GM23338 (cell line): ENCODE data around the gene C2orf92. TPM values are rescaled to one million over a fixed set of nuclear protein-coding genes. Genes with fewer than 3 reads are reported as not detected.

Experiments used
- ATAC-seq: fragments of 200-7000 bp; cut with Tn5 transposase; 3 replicates; pipeline ENCODE4 v1.9.1; 2020
- DNase-seq: peaks from one replicate; pipeline ENCODE4 v3.0.0-alpha.2; 2015; ENCODE audit warnings: low spot score
- H2AFZ ChIP-seq: fragments of 200-600 bp; sonication (generic); 2 replicates; pipeline ENCODE4 v1.8.0; 2016; ENCODE audit warnings: antibody characterized with exemption, mild to moderate bottlenecking, moderate library complexity
- H3F3A ChIP-seq: fragments of 200-600 bp; sonication (generic); replicated peaks from 2 replicates; pipeline ENCODE4 v1.8.0; 2017; ENCODE audit warnings: antibody characterized with exemption, mixed run types, low read depth
- H3K27ac ChIP-seq: fragments of 200-600 bp; sonication (generic); 2 replicates; pipeline ENCODE4 v1.6.1; 2016; ENCODE audit warnings: low read depth
- H3K27me3 ChIP-seq: fragments of 200-600 bp; sonication (generic); 2 replicates; pipeline ENCODE4 v1.8.0; 2016; ENCODE audit warnings: mild to moderate bottlenecking, mixed run types, moderate library complexity; ENCODE audit not compliant: insufficient read depth
- H3K36me3 ChIP-seq: fragments of 200-600 bp; sonication (generic); 2 replicates; pipeline ENCODE4 v1.8.0; 2016; ENCODE audit warnings: mild to moderate bottlenecking; ENCODE audit not compliant: insufficient read depth
- H3K4me1 ChIP-seq: fragments of 200-600 bp; sonication (generic); 2 replicates; pipeline ENCODE4 v1.8.0; 2016; ENCODE audit warnings: mild to moderate bottlenecking, moderate library complexity; ENCODE audit not compliant: insufficient read depth
- H3K4me2 ChIP-seq: fragments of 200-600 bp; sonication (generic); 2 replicates; pipeline ENCODE4 v1.7.1; 2017; ENCODE audit warnings: mixed run types
- H3K4me3 ChIP-seq: fragments of 200-600 bp; sonication (generic); 2 replicates; pipeline ENCODE4 v1.6.1; 2016; ENCODE audit warnings: mixed run types
- H3K79me2 ChIP-seq: fragments of 200-600 bp; sonication (generic); replicated peaks from 2 replicates; pipeline ENCODE4 v1.8.0; 2017; ENCODE audit warnings: mild to moderate bottlenecking; ENCODE audit not compliant: insufficient read depth
- H3K9me2 ChIP-seq: fragments of 200-600 bp; sonication (generic); 2 replicates; pipeline ENCODE4 v1.8.0; 2017; ENCODE audit not compliant: insufficient read depth
- H4K20me1 ChIP-seq: fragments of 200-600 bp; sonication (generic); replicated peaks from 2 replicates; pipeline ENCODE4 v1.8.0; 2017; ENCODE audit warnings: mild to moderate bottlenecking; ENCODE audit not compliant: insufficient read depth
- H3K27ac Mint-ChIP-seq: 2 replicates; pipeline ENCODE4 v1.8.0; 2020; ENCODE audit warnings: inconsistent platforms, mild to moderate bottlenecking, moderate library complexity, mixed read lengths
- H3K27me3 Mint-ChIP-seq: 3 replicates; pipeline ENCODE4 v1.8.0; 2022; ENCODE audit warnings: low read depth, mild to moderate bottlenecking, moderate library complexity, mixed read lengths, inconsistent platforms; ENCODE audit not compliant: insufficient read depth, poor library complexity
- H3K36me3 Mint-ChIP-seq: 3 replicates; pipeline ENCODE4 v1.8.0; 2021; ENCODE audit warnings: low read depth, mild to moderate bottlenecking, inconsistent platforms, moderate library complexity, mixed read lengths
- H3K4me1 Mint-ChIP-seq: 3 replicates; pipeline ENCODE4 v1.8.0; 2020; ENCODE audit warnings: mild to moderate bottlenecking, inconsistent platforms, mixed read lengths
- H3K4me3 Mint-ChIP-seq: 3 replicates; pipeline ENCODE4 v1.8.0; 2021; ENCODE audit warnings: moderate library complexity, mild to moderate bottlenecking, inconsistent platforms, mixed read lengths
- H3K9me3 Mint-ChIP-seq: 3 replicates; pipeline ENCODE4 v1.8.0; 2020; ENCODE audit warnings: moderate library complexity, mild to moderate bottlenecking, inconsistent platforms, mixed read lengths
- POLR2AphosphoS5 ChIP-seq: IDR thresholded peaks from 2 replicates; pipeline ENCODE4 v1.6.1; 2016; ENCODE audit warnings: antibody characterized with exemption, low read depth
- STAT1 ChIP-seq: IDR thresholded peaks from one replicate; pipeline ENCODE4 v1.6.1; 2016; ENCODE audit warnings: antibody characterized with exemption; ENCODE audit not compliant: unreplicated experiment
- ZNF331 ChIP-seq: fragments of 250-450 bp; sonication (Bioruptor Pico); IDR thresholded peaks from 2 replicates; pipeline ENCODE4 v1.5.0; 2020; ENCODE audit warnings: low read depth, mild to moderate bottlenecking, moderate library complexity
- polyA plus RNA-seq: library from polyadenylated mRNA; unstranded; fragments of >200 nt; fragmentation: Nextera tagmentation; extraction: Ambion mirVana; gene quantifications from 2 replicates; pipeline ENCODE4 v1.2.1, GENCODE V29; 2016
- total RNA-seq: library from RNA; depleted of rRNA; stranded (reverse); fragments of >200 nt; shearing (Covaris generic); gene quantifications from 2 replicates; pipeline ENCODE4 v1.2.3, GENCODE V29; 2014
- TF ChIP-seq, protein P1 (sequence below): IDR thresholded peaks from 2 replicates; pipeline ENCODE4 v1.6.1; 2016; ENCODE audit warnings: antibody characterized with exemption
- TF ChIP-seq, protein P2 (sequence below): fragments of 250-450 bp; sonication (Bioruptor Pico); IDR thresholded peaks from 2 replicates; pipeline ENCODE4 v1.5.0; 2020; ENCODE audit warnings: mild to moderate bottlenecking, moderate library complexity

C2orf92 gene
- total and polyA plus RNA-seq, 2 experiments from 2014 or later = 1.7 to 2.6 TPM

DNA sequence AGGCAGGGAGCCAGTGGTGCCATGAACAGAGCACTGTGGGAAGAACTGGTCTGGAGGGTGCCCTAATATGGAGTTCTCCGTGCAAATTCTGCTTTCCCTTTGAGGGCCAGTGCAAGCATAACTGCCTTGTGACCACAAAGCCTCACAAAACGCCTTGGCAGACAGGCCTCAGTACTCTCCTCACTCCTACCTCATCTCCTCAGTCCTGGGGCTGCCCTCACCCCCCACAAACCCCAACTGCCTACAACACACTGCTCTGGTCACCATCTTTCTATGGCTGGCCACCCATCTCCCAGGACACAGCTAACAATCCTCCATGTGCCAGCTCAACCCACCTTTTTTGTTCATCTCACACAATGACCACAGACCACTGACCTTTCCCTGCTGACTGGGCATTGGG lies 14.7 kb upstream of the C2orf92 start:
- Histone ChIP-seq H3K9me2 (no peaks in the 10 kb centered on the region), H3K4me1 (no peaks in the 10 kb centered on the region), H3K4me2 (no peak overlapping the region), H3F3A (0 out of 2 replicates have a peak, but pooled peaks cover 3% of the 10 kb centered on the region), H3K27me3 (no peaks in the 10 kb centered on the region), H3K79me2 (no peaks in the 10 kb centered on the region), H3K36me3 (no peaks in the 10 kb centered on the region), H4K20me1 (no peaks in the 10 kb centered on the region), H3K4me3 (no peak overlapping the region), H3K27ac (no peak overlapping the region), H2AFZ (no peak overlapping the region)
- TF ChIP-seq, protein P1, sequence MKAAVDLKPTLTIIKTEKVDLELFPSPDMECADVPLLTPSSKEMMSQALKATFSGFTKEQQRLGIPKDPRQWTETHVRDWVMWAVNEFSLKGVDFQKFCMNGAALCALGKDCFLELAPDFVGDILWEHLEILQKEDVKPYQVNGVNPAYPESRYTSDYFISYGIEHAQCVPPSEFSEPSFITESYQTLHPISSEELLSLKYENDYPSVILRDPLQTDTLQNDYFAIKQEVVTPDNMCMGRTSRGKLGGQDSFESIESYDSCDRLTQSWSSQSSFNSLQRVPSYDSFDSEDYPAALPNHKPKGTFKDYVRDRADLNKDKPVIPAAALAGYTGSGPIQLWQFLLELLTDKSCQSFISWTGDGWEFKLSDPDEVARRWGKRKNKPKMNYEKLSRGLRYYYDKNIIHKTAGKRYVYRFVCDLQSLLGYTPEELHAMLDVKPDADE = no peak
- TF ChIP-seq, protein P2, sequence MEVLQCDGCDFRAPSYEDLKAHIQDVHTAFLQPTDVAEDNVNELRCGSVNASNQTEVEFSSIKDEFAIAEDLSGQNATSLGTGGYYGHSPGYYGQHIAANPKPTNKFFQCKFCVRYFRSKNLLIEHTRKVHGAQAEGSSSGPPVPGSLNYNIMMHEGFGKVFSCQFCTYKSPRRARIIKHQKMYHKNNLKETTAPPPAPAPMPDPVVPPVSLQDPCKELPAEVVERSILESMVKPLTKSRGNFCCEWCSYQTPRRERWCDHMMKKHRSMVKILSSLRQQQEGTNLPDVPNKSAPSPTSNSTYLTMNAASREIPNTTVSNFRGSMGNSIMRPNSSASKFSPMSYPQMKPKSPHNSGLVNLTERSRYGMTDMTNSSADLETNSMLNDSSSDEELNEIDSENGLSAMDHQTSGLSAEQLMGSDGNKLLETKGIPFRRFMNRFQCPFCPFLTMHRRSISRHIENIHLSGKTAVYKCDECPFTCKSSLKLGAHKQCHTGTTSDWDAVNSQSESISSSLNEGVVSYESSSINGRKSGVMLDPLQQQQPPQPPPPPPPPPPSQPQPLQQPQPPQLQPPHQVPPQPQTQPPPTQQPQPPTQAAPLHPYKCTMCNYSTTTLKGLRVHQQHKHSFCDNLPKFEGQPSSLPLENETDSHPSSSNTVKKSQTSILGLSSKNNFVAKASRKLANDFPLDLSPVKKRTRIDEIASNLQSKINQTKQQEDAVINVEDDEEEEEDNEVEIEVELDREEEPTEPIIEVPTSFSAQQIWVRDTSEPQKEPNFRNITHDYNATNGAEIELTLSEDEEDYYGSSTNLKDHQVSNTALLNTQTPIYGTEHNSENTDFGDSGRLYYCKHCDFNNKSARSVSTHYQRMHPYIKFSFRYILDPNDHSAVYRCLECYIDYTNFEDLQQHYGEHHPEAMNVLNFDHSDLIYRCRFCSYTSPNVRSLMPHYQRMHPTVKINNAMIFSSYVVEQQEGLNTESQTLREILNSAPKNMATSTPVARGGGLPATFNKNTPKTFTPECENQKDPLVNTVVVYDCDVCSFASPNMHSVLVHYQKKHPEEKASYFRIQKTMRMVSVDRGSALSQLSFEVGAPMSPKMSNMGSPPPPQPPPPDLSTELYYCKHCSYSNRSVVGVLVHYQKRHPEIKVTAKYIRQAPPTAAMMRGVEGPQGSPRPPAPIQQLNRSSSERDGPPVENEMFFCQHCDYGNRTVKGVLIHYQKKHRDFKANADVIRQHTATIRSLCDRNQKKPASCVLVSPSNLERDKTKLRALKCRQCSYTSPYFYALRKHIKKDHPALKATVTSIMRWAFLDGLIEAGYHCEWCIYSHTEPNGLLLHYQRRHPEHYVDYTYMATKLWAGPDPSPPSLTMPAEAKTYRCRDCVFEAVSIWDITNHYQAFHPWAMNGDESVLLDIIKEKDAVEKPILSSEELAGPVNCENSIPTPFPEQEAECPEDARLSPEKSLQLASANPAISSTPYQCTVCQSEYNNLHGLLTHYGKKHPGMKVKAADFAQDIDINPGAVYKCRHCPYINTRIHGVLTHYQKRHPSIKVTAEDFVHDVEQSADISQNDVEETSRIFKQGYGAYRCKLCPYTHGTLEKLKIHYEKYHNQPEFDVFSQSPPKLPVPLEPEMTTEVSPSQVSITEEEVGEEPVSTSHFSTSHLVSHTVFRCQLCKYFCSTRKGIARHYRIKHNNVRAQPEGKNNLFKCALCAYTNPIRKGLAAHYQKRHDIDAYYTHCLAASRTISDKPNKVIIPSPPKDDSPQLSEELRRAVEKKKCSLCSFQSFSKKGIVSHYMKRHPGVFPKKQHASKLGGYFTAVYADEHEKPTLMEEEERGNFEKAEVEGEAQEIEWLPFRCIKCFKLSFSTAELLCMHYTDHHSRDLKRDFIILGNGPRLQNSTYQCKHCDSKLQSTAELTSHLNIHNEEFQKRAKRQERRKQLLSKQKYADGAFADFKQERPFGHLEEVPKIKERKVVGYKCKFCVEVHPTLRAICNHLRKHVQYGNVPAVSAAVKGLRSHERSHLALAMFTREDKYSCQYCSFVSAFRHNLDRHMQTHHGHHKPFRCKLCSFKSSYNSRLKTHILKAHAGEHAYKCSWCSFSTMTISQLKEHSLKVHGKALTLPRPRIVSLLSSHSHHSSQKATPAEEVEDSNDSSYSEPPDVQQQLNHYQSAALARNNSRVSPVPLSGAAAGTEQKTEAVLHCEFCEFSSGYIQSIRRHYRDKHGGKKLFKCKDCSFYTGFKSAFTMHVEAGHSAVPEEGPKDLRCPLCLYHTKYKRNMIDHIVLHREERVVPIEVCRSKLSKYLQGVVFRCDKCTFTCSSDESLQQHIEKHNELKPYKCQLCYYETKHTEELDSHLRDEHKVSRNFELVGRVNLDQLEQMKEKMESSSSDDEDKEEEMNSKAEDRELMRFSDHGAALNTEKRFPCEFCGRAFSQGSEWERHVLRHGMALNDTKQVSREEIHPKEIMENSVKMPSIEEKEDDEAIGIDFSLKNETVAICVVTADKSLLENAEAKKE (CRISPR knock-in tag) = no peak
- TF ChIP-seq ZNF331 (no peak), STAT1 (no peak), POLR2AphosphoS5 (no peak)
- Mint-ChIP-seq H3K36me3 (peaks cover 63% of the 10 kb centered on the region), H3K4me3 (no peak overlapping the region), H3K27ac (no peak overlapping the region; the same call in 1 of the 2 replicates), H3K27me3 (no peaks in the 10 kb centered on the region), H3K4me1 (no peaks in the 10 kb centered on the region), H3K9me3 (peaks cover 20% of the 10 kb centered on the region)
- DNase-seq (no peak), ATAC-seq (no peak)
